Thoracic aorta (tissue), 2 donors: Measurements from ENCODE around the gene LONRF2. TPM values are rescaled to one million over a fixed set of nuclear protein-coding genes. Genes with fewer than 3 reads are reported as not detected.
"Not testable (repeated sequence)": the region's sequence is repeated elsewhere in the genome, so short reads cannot be mapped to it uniquely, and the experiment has no call there.

Experiments
- ATAC-seq: fragments of 150-250 bp; one replicate; pipeline ENCODE4 v1.8.0; 2017; ENCODE audit warnings: low read depth; ENCODE audit not compliant: insufficient number of reproducible peaks, low FRiP score
- DNase-seq: peaks from one replicate; pipeline ENCODE4 v3.0.0-alpha.2; 2020; ENCODE audit warnings: low spot score
- H3K27ac ChIP-seq, 2 donors: fragments of 200-600 bp; sonication (generic); 1 replicate in 1 of 2; 2 replicates in 1 of 2; pipeline ENCODE4 v1.5.1; 2016; ENCODE audit warnings: mild to moderate bottlenecking in 2 of 2, moderate library complexity in 2 of 2
- H3K27me3 ChIP-seq: fragments of 200-600 bp; sonication (generic); replicated peaks from 2 replicates; pipeline ENCODE4 v1.6.0; 2016; ENCODE audit warnings: mild to moderate bottlenecking; ENCODE audit not compliant: insufficient read depth
- H3K36me3 ChIP-seq: fragments of 200-600 bp; sonication (generic); one replicate; pipeline ENCODE4 v1.5.1; 2016
- H3K4me1 ChIP-seq, 2 donors: fragments of 200-600 bp; sonication (generic); 1 replicate in 1 of 2; 2 replicates in 1 of 2; pipeline versions ENCODE4 v1.5.1 to v1.6.0; 2016; ENCODE audit warnings: low read depth in 2 of 2, mild to moderate bottlenecking in 1 of 2; ENCODE audit not compliant: control insufficient read depth in 1 of 2
- H3K4me3 ChIP-seq: fragments of 200-600 bp; sonication (generic); 2 replicates; pipeline ENCODE4 v1.5.1; 2016; ENCODE audit warnings: mild to moderate bottlenecking
- H3K9me3 ChIP-seq: fragments of 200-600 bp; sonication (generic); 2 replicates; pipeline ENCODE4 v1.5.1; 2016
- CTCF ChIP-seq: fragments of 200-600 bp; sonication (generic); IDR thresholded peaks from one replicate; pipeline ENCODE4 v1.5.1; 2019; ENCODE audit warnings: antibody characterized with exemption
- total RNA-seq, 2 donors: library from RNA; depleted of rRNA; stranded (reverse); fragments of >200 nt; gene quantifications; one replicate each; pipeline versions ENCODE4 v1.1.0 to v1.2.3, GENCODE V29; 2016

The LONRF2 gene
- total RNA-seq, 2 donors from 2014 or later: 7.0 to 17.4 TPM

- Histone ChIP-seq H3K27me3 (no peaks in the 10 kb centered on the region), H3K9me3 (no peaks in the 10 kb centered on the region), H3K27ac (no peak overlapping the region), H3K4me3 (no peak overlapping the region), H3K36me3 (no peaks in the 10 kb centered on the region), H3K4me1 (no peaks in the 10 kb centered on the region)
- ATAC-seq (no peak), DNase-seq (no peak)
- no peak for TF ChIP-seq CTCF
Observed at GRCh38 chr2:100248971-100249370, 73.3 kb downstream of the LONRF2 start.

- not testable (repeated sequence) for ATAC-seq, DNase-seq, H3K36me3 ChIP-seq, H3K27me3 ChIP-seq, H3K4me3 ChIP-seq, H3K4me1 ChIP-seq, H3K9me3 ChIP-seq, H3K27ac ChIP-seq
Observed at GRCh38 chr2:100248556-100248955, 73.7 kb downstream of the LONRF2 start.

- Histone ChIP-seq H3K4me3 (no peak overlapping the region), H3K36me3 (no peaks in the 10 kb centered on the region), H3K27ac (no peak overlapping the region), H3K4me1 (peaks cover 0 to 2% of the 10 kb centered on the region in 2 donors), H3K9me3 (no peaks in the 10 kb centered on the region), H3K27me3 (no peaks in the 10 kb centered on the region)
- TF ChIP-seq CTCF: no peak
- DNase-seq (no peak), ATAC-seq (no peak)
Observed at GRCh38 chr2:100248044-100248330, 74.3 kb downstream of the LONRF2 start.

- Histone ChIP-seq H3K27me3 (no peaks in the 10 kb centered on the region), H3K27ac (no peak overlapping the region), H3K4me1 (peaks cover 0 to 6% of the 10 kb centered on the region in 2 donors), H3K4me3 (no peak overlapping the region), H3K9me3 (no peaks in the 10 kb centered on the region), H3K36me3 (no peaks in the 10 kb centered on the region)
- no peak for TF ChIP-seq CTCF
- DNase-seq (no peak), ATAC-seq (no peak)
Observed at GRCh38 chr2:100247256-100248043, 74.9 kb downstream of the LONRF2 start.

- Histone ChIP-seq H3K27me3 (no peaks in the 10 kb centered on the region), H3K9me3 (no peaks in the 10 kb centered on the region), H3K36me3 (no peaks in the 10 kb centered on the region), H3K27ac (no peak overlapping the region), H3K4me3 (no peak overlapping the region), H3K4me1 (peaks cover 0 to 6% of the 10 kb centered on the region in 2 donors)
- peak; percentile 38 for TF ChIP-seq CTCF
- DNase-seq: no peak
- ATAC-seq: no peak
Observed at GRCh38 chr2:100246163-100247145, 75.8 kb downstream of the LONRF2 start.
